Ishikawa (cell line): ENCODE measurements around the gene BIRC2.

Experiments used
- CEBPB ChIP-seq: IDR thresholded peaks from 2 replicates; pipeline ENCODE4 v1.6.1; 2012
- CREB1 ChIP-seq: IDR thresholded peaks from 2 replicates; pipeline ENCODE4 v1.6.1; 2012; ENCODE audit warnings: low read depth
- EGR1 ChIP-seq: IDR thresholded peaks from 2 replicates; pipeline ENCODE4 v1.6.1; 2012
- EP300 ChIP-seq: IDR thresholded peaks from 2 replicates; pipeline ENCODE4 v1.6.1; 2012; ENCODE audit warnings: borderline replicate concordance
- FOXM1 ChIP-seq: IDR thresholded peaks from 2 replicates; pipeline ENCODE4 v1.6.1; 2012; ENCODE audit warnings: low read depth, borderline replicate concordance
- NFIC ChIP-seq: IDR thresholded peaks from 2 replicates; pipeline ENCODE4 v1.6.1; 2012
- RAD21 ChIP-seq: IDR thresholded peaks from 2 replicates; pipeline ENCODE4 v1.6.1; 2012; ENCODE audit warnings: low read depth
- TAF1 ChIP-seq: IDR thresholded peaks from 2 replicates; pipeline ENCODE4 v1.6.1; 2012; ENCODE audit warnings: low read depth, mild to moderate bottlenecking
- TCF12 ChIP-seq: IDR thresholded peaks from 2 replicates; pipeline ENCODE4 v1.6.1; 2012; ENCODE audit warnings: low read depth
- TEAD4 ChIP-seq: IDR thresholded peaks from 2 replicates; pipeline ENCODE4 v1.6.1; 2012
- YY1 ChIP-seq: IDR thresholded peaks from 2 replicates; pipeline ENCODE4 v1.6.1; 2012; ENCODE audit warnings: low read depth
- ZBTB7A ChIP-seq: IDR thresholded peaks from 2 replicates; pipeline ENCODE4 v1.6.1; 2012; ENCODE audit warnings: low read depth
- TF ChIP-seq, protein P1 (sequence below): IDR thresholded peaks from 2 replicates; pipeline ENCODE4 v1.6.1; 2012; ENCODE audit warnings: low read depth, mild to moderate bottlenecking
- TF ChIP-seq, protein P2 (sequence below): IDR thresholded peaks from 2 replicates; pipeline ENCODE4 v1.6.1; 2012
- TF ChIP-seq, protein P3 (sequence below): IDR thresholded peaks from 2 replicates; pipeline ENCODE4 v1.6.1; 2012

Gene BIRC2

DNA sequence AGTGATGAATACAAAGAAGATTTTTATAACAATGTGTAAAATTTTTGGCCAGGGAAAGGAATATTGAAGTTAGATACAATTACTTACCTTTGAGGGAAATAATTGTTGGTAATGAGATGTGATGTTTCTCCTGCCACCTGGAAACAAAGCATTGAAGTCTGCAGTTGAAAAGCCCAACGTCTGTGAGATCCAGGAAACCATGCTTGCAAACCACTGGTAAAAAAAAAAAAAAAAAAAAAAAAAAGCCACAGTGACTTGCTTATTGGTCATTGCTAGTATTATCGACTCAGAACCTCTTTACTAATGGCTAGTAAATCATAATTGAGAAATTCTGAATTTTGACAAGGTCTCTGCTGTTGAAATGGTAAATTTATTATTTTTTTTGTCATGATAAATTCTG is 24.5 kb upstream of the BIRC2 start:
- TF ChIP-seq TCF12: no peak
- no peak for TF ChIP-seq FOXM1
- no peak for TF ChIP-seq RAD21
- TF ChIP-seq CREB1: no peak
- TF ChIP-seq, protein P1, sequence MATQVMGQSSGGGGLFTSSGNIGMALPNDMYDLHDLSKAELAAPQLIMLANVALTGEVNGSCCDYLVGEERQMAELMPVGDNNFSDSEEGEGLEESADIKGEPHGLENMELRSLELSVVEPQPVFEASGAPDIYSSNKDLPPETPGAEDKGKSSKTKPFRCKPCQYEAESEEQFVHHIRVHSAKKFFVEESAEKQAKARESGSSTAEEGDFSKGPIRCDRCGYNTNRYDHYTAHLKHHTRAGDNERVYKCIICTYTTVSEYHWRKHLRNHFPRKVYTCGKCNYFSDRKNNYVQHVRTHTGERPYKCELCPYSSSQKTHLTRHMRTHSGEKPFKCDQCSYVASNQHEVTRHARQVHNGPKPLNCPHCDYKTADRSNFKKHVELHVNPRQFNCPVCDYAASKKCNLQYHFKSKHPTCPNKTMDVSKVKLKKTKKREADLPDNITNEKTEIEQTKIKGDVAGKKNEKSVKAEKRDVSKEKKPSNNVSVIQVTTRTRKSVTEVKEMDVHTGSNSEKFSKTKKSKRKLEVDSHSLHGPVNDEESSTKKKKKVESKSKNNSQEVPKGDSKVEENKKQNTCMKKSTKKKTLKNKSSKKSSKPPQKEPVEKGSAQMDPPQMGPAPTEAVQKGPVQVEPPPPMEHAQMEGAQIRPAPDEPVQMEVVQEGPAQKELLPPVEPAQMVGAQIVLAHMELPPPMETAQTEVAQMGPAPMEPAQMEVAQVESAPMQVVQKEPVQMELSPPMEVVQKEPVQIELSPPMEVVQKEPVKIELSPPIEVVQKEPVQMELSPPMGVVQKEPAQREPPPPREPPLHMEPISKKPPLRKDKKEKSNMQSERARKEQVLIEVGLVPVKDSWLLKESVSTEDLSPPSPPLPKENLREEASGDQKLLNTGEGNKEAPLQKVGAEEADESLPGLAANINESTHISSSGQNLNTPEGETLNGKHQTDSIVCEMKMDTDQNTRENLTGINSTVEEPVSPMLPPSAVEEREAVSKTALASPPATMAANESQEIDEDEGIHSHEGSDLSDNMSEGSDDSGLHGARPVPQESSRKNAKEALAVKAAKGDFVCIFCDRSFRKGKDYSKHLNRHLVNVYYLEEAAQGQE: no peak
- TF ChIP-seq ZBTB7A: no peak
- no peak for TF ChIP-seq NFIC
- no peak for TF ChIP-seq YY1
- TF ChIP-seq EP300: no peak
- TF ChIP-seq, protein P2, sequence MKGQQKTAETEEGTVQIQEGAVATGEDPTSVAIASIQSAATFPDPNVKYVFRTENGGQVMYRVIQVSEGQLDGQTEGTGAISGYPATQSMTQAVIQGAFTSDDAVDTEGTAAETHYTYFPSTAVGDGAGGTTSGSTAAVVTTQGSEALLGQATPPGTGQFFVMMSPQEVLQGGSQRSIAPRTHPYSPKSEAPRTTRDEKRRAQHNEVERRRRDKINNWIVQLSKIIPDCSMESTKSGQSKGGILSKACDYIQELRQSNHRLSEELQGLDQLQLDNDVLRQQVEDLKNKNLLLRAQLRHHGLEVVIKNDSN: no peak
- TF ChIP-seq, protein P3, sequence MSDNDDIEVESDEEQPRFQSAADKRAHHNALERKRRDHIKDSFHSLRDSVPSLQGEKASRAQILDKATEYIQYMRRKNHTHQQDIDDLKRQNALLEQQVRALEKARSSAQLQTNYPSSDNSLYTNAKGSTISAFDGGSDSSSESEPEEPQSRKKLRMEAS: no peak
- TF ChIP-seq CEBPB: no peak
- no peak for TF ChIP-seq TEAD4
- no peak for TF ChIP-seq TAF1
- TF ChIP-seq EGR1: no peak

DNA sequence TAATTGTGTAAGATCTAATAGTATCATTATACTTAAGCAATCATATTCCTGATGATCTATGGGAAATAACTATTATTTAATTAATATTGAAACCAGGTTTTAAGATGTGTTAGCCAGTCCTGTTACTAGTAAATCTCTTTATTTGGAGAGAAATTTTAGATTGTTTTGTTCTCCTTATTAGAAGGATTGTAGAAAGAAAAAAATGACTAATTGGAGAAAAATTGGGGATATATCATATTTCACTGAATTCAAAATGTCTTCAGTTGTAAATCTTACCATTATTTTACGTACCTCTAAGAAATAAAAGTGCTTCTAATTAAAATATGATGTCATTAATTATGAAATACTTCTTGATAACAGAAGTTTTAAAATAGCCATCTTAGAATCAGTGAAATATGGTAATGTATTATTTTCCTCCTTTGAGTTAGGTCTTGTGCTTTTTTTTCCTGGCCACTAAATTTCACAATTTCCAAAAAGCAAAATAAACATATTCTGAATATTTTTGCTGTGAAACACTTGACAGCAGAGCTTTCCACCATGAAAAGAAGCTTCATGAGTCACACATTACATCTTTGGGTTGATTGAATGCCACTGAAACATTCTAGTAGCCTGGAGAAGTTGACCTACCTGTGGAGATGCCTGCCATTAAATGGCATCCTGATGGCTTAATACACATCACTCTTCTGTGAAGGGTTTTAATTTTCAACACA is 23.3 kb upstream of the BIRC2 start:
- TF ChIP-seq NFIC: no peak
- no peak for TF ChIP-seq CEBPB
- TF ChIP-seq TAF1: no peak
- TF ChIP-seq ZBTB7A: no peak
- no peak for TF ChIP-seq YY1
- TF ChIP-seq, protein P2: no peak
- TF ChIP-seq, protein P1: no peak
- no peak for TF ChIP-seq EGR1
- TF ChIP-seq FOXM1: no peak
- TF ChIP-seq CREB1: no peak
- TF ChIP-seq TCF12: no peak
- no peak for TF ChIP-seq EP300
- no peak for TF ChIP-seq RAD21
- TF ChIP-seq, protein P3: no peak
- TF ChIP-seq TEAD4: no peak

DNA sequence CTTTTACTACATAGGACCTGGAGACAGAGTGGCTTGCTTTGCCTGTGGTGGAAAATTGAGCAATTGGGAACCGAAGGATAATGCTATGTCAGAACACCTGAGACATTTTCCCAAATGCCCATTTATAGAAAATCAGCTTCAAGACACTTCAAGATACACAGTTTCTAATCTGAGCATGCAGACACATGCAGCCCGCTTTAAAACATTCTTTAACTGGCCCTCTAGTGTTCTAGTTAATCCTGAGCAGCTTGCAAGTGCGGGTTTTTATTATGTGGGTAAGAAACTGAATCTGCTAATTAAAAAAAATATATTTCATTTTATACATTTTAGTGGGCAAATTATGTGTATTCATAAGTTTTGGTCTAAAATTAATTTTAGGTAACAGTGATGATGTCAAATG is 21.9 kb upstream of the BIRC2 start:
- TF ChIP-seq NFIC: no peak
- no peak for TF ChIP-seq TCF12
- no peak for TF ChIP-seq CEBPB
- TF ChIP-seq, protein P2: no peak
- TF ChIP-seq FOXM1: no peak
- no peak for TF ChIP-seq TEAD4
- no peak for TF ChIP-seq TAF1
- TF ChIP-seq, protein P3: no peak
- TF ChIP-seq EGR1: no peak
- no peak for TF ChIP-seq RAD21
- no peak for TF ChIP-seq EP300
- TF ChIP-seq, protein P1: no peak
- no peak for TF ChIP-seq CREB1

DNA sequence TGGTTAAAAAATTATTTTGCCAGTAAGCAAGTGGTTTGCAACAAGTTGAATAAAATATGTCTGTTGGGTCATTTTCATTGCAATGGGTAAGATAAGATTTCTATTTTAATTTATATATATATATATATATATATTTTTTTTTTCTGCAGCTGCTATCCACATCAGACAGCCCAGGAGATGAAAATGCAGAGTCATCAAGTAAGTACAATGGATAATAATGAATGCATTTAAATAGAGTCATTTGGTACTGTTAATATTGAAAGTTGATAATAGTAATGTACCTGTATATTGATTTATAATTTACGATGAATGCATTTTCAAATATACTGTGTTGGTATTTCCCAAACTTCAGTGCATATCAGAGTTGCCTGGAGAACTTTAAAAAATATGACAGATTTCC is 18.3 kb upstream of the BIRC2 start:
- no peak for TF ChIP-seq TCF12
- no peak for TF ChIP-seq EP300
- no peak for TF ChIP-seq TAF1
- no peak for TF ChIP-seq EGR1
- TF ChIP-seq NFIC: no peak
- TF ChIP-seq YY1: no peak
- no peak for TF ChIP-seq CREB1
- TF ChIP-seq, protein P1: no peak
- no peak for TF ChIP-seq CEBPB
- TF ChIP-seq RAD21: no peak
- TF ChIP-seq TEAD4: no peak
- TF ChIP-seq, protein P2: no peak
